Stimulated activated CD8-positive, alpha-beta memory T cell treated with anti-CD3 and anti-CD28 coated beads, Interleukin-7, amount 100 ng/mL, for 1 hour (primary cell): ENCODE results near the gene NT5M.
A peak's percentile ranks its signal among the peaks of the same experiment; 100 is the strongest.

Source experiments
- DNase-seq, 2 donors: peaks; one replicate each; pipeline ENCODE4 v3.0.0-alpha.2; 2020; ENCODE audit warnings: low read depth in 2 of 2

Gene NT5M

GRCh38 chr17:17303847-17304490 is 796 bp downstream of the NT5M start:
- DNase-seq: no peak

GRCh38 chr17:17304521-17304985 is 1.4 kb downstream of the NT5M start:
- no peak for DNase-seq

- DNase-seq: peak; percentile 18 to 19
Measured at GRCh38 chr17:17305281-17305801, 2.2 kb downstream of the NT5M start.

GRCh38 chr17:17309356-17309755 is 6.2 kb downstream of the NT5M start:
- DNase-seq: no peak

- peak; percentile 41 to 53 for DNase-seq
Measured at GRCh38 chr17:17313350-17313991, 10.3 kb downstream of the NT5M start.

- DNase-seq: no peak
Measured at GRCh38 chr17:17314501-17315071, 11.4 kb downstream of the NT5M start.

- no peak for DNase-seq
Measured at GRCh38 chr17:17315142-17315821, 12.1 kb downstream of the NT5M start.

GRCh38 chr17:17320188-17320910 is 17.2 kb downstream of the NT5M start:
- DNase-seq: no peak

- no peak for DNase-seq
Measured at GRCh38 chr17:17320911-17321220, 17.7 kb downstream of the NT5M start.

- DNase-seq: no peak
Measured at GRCh38 chr17:17321356-17322025, 18.3 kb downstream of the NT5M start.

GRCh38 chr17:17322516-17323510 is 19.6 kb downstream of the NT5M start:
- DNase-seq: no peak

GRCh38 chr17:17324616-17325015 is 21.4 kb downstream of the NT5M start:
- DNase-seq: no peak

GRCh38 chr17:17325228-17325627 is 22.1 kb downstream of the NT5M start:
- no peak for DNase-seq

GRCh38 chr17:17325816-17326215 is 22.6 kb downstream of the NT5M start:
- no peak for DNase-seq

GRCh38 chr17:17326275-17326875 is 23.2 kb downstream of the NT5M start:
- no peak for DNase-seq

GRCh38 chr17:17328251-17328650 is 25.1 kb downstream of the NT5M start:
- no peak for DNase-seq

GRCh38 chr17:17341452-17341851 is 38.3 kb downstream of the NT5M start:
- DNase-seq: no peak

GRCh38 chr17:17342242-17342945 is 39.2 kb downstream of the NT5M start:
- no peak for DNase-seq

GRCh38 chr17:17343160-17343735 is 40.1 kb downstream of the NT5M start:
- DNase-seq: no peak
